ENCODE results near the gene EMC10.

Gene EMC10

DNA sequence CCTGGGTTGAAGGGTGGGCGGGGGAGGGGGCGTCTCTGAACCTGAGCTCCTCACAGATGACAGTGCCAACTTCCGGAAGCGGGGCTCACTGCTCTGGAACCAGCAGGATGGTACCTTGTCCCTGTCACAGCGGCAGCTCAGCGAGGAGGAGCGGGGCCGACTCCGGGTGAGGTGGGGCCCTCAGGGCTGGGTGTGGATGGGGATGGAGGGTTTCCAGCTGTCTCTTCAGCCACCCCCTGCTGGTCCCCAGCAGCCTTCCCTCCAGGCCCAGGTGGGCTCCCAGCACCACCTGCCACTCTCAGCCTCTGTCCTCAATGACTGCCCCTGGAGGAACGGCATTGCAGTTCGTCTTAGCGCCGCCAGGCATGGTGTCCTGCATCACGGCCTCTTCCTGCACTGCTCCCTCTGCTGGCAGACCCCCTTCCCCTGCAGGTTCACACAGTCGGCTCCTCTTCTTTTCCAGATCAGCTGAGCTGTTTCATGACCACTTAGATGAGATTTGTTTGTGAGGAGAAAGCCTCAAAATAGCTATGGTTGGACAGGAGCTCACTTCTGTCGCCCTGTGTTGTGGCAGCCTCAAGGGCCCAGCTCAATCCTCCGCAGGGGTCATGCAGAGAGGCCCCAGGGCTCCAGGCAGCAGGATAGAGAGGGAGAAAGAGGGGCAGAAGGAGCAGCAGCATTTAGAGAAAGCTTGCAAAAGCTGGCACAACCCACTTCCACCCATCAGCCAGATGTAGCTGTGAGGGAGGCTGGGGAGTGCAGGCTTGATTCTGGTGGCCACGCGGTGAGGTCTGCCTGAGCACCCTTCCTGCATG, 2.8 kb downstream of the EMC10 start:
- H3K36me3 ChIP-seq (ENCODE audit: insufficient read depth, low read length): peaks cover 16% of the 10 kb centered on the region; the same call in 1 of the 2 replicates
- TF ChIP-seq EZH2 (IDR thresholded peaks at IDR 0.05) (no peak), FOXP2 (optimal IDR thresholded peaks at IDR 0.05; ENCODE audit: control extremely low read depth, extremely low read length, insufficient read depth) (no peak), POLR2AphosphoS5 (IDR thresholded peaks at IDR 0.05; ENCODE audit: borderline replicate concordance, low read depth, low read length) (no peak)
- H3K9me3 ChIP-seq (ENCODE audit: low read depth, low read length): no peaks in the 10 kb centered on the region
- H3K9ac ChIP-seq (ENCODE audit: insufficient read length): no peak overlapping the region
- H3K4me3 ChIP-seq: no peak overlapping the region
- no peak for DNase-seq (ENCODE audit: low read depth, low spot score)
- H3K27ac ChIP-seq: no peak overlapping the region

DNA sequence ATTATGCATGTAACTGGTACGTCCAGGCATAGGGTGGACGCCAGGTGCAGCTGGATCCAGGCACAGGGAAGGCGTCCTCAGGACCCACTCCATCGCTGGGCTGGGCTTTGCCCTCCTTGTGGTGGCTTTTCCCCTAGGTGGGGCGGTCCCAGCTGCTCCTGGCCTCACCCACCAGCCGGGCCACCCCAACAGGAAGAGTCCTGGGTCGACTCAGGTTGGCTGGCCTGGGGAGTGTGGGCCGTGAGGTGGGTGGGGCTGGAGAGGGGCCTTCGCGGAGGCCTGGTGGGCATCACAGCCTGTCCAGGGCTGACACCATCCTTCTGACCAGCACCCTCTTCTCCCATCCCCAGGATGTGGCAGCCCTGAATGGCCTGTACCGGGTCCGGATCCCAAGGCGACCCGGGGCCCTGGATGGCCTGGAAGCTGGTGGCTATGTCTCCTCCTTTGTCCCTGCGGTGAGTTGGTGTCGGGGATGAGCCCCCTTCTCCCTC, 3.5 kb downstream of the EMC10 start:
- Histone ChIP-seq H3K27ac (no peak overlapping the region), H3K9me3 (ENCODE audit: low read depth, low read length) (no peaks in the 10 kb centered on the region), H3K9ac (ENCODE audit: insufficient read length) (no peak overlapping the region), H3K36me3 (ENCODE audit: insufficient read depth, low read length) (peaks cover 16% of the 10 kb centered on the region; the same call in 1 of the 2 replicates), H3K4me3 (no peak overlapping the region)
- no peak for DNase-seq (ENCODE audit: low read depth, low spot score)
- TF ChIP-seq EZH2 (IDR thresholded peaks at IDR 0.05) (no peak), FOXP2 (optimal IDR thresholded peaks at IDR 0.05; ENCODE audit: control extremely low read depth, extremely low read length, insufficient read depth) (no peak)

DNA sequence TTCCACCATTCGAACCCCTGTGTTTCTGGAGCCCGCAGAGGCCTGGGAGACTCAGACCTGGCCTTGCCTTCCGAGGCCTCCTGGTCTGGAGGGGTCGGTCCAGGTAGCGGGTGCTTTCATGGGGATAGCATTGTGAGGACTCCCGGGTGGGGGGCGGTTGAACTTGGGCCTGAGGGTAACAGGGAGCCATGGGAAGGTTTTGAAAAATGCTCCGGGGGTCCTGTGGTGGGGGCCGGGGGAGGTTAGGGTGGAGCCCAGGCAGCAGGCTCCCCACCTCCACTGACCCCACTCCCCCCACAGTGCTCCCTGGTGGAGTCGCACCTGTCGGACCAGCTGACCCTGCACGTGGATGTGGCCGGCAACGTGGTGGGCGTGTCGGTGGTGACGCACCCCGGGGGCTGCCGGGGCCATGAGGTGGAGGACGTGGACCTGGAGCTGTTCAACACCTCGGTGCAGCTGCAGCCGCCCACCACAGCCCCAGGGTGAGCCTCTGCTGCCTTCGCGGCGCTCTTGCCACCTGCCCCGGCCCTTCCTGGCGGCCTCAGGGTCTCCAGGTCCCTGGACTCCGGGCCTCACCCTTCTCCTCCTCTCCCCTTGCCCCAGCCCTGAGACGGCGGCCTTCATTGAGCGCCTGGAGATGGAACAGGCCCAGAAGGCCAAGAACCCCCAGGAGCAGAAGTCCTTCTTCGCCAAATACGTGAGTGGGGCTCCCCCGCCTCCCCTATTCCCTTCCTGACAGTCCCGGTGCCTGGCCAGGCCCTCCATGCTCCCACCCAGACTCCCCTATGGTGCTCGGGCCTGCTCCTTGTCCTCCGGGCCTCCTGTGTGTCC, 4.2 kb downstream of the EMC10 start:
- Histone ChIP-seq H3K4me3 (no peak overlapping the region), H3K36me3 (ENCODE audit: insufficient read depth, low read length) (peaks cover 16% of the 10 kb centered on the region; the same call in 1 of the 2 replicates), H3K9me3 (ENCODE audit: low read depth, low read length) (no peaks in the 10 kb centered on the region), H3K9ac (ENCODE audit: insufficient read length) (no peak overlapping the region), H3K27ac (no peak overlapping the region)
- DNase-seq (ENCODE audit: low read depth, low spot score): no peak
- TF ChIP-seq EZH2 (IDR thresholded peaks at IDR 0.05): no peak
- TF ChIP-seq FOXP2 (optimal IDR thresholded peaks at IDR 0.05; ENCODE audit: control extremely low read depth, extremely low read length, insufficient read depth): no peak
- TF ChIP-seq POLR2AphosphoS5 (IDR thresholded peaks at IDR 0.05; ENCODE audit: borderline replicate concordance, low read depth, low read length): no peak

DNA sequence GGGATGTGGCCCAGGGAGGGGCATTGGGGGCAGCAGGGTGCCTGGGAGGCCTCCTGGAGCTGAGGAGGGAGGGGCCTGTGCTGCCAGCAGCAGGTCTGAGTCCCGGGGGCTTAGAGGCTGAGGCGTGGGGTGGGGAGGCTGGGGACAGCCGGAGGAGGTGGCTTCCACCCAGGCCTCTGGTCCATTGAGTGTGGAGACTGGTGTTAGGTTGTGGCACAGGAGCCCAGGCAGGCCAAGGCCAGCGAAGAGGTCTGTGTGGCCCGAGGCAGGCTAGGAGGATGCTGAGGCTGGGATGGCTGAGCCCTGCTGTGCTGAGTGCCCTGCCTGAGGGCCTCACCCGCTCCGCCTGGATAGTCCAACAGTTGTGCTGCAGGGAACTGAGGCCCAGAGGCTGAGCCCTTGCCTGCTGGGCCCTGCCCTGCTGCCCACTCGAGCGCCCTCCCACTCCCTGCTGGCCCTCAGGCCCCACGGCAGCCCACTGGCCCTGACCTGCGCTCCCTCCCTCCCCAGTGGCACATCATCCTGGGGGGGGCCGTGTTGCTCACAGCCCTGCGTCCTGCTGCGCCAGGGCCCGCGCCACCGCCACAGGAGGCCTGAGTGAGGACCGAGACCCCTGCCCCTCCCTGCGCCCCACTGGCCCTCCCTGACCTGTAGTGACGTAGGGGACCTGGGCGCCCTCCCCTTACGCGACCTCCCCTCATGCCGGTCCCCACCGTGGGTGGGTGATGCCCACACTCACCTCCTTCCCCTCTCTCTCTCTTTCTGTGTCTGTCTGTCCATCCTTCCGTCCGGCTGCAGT, 5.2 kb downstream of the EMC10 start:
- TF ChIP-seq POLR2AphosphoS5 (IDR thresholded peaks at IDR 0.05; ENCODE audit: borderline replicate concordance, low read depth, low read length) (no peak), EZH2 (IDR thresholded peaks at IDR 0.05) (no peak), FOXP2 (optimal IDR thresholded peaks at IDR 0.05; ENCODE audit: control extremely low read depth, extremely low read length, insufficient read depth) (no peak)
- Histone ChIP-seq H3K27ac (no peak overlapping the region), H3K9ac (ENCODE audit: insufficient read length) (no peak overlapping the region), H3K9me3 (ENCODE audit: low read depth, low read length) (no peaks in the 10 kb centered on the region), H3K36me3 (ENCODE audit: insufficient read depth, low read length) (peaks cover 16% of the 10 kb centered on the region; the same call in 1 of the 2 replicates), H3K4me3 (no peak overlapping the region)
- DNase-seq (ENCODE audit: low read depth, low spot score): no peak

DNA sequence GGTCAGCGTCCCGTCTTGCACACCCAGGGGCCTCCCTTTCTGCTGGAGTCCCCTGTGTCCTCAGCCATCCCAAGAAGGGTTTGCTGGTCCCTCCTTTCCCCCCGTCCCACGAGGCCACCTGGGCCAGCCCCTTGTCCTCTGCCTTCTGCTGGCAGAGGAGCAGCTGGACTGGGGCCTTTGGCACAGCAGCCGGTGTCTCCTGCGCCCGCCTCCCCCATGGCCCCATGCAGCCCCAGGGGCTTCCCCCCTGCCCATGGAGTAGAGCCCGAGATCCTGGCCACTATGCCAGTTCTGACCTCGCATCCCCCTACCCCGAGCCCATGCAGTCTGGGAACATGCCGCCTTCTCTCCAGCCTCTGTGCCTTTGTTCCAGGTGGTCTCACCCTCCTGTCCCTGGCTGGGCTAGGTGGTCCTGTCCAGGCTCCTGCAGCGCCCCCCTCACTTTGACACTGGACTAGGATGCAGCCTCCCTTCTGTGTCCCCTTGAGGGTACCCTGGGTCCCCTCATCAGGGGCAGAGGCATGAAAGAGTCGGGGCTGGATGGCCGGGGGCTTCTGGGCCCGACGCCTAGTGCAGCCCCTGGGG, 6.1 kb downstream of the EMC10 start:
- no peak for DNase-seq (ENCODE audit: low read depth, low spot score)
- no peak overlapping the region for H3K27ac ChIP-seq
- H3K4me3 ChIP-seq: no peak overlapping the region
- no peak overlapping the region for H3K9ac ChIP-seq (ENCODE audit: insufficient read length)
- peaks cover 16% of the 10 kb centered on the region; the same call in 1 of the 2 replicates for H3K36me3 ChIP-seq (ENCODE audit: insufficient read depth, low read length)
- TF ChIP-seq EZH2 (IDR thresholded peaks at IDR 0.05) (no peak), POLR2AphosphoS5 (IDR thresholded peaks at IDR 0.05; ENCODE audit: borderline replicate concordance, low read depth, low read length) (no peak), FOXP2 (optimal IDR thresholded peaks at IDR 0.05; ENCODE audit: control extremely low read depth, extremely low read length, insufficient read depth) (no peak)
- no peaks in the 10 kb centered on the region for H3K9me3 ChIP-seq (ENCODE audit: low read depth, low read length)

DNA sequence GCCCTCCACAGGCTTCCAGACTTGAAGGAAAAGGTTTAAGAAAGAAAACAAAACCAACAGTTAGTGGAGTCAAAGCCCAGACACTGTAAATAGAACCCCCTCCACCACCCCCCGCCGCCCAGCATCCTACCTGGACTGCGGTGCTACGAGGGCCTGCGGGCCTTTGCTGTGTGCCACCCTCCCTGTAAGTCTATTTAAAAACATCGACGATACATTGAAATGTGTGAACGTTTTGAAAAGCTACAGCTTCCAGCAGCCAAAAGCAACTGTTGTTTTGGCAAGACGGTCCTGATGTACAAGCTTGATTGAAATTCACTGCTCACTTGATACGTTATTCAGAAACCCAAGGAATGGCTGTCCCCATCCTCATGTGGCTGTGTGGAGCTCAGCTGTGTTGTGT, 6.6 kb downstream of the EMC10 start:
- Histone ChIP-seq H3K9me3 (ENCODE audit: low read depth, low read length) (no peaks in the 10 kb centered on the region), H3K4me3 (no peak overlapping the region), H3K36me3 (ENCODE audit: insufficient read depth, low read length) (peaks cover 14% of the 10 kb centered on the region; the same call in 1 of the 2 replicates), H3K9ac (ENCODE audit: insufficient read length) (no peak overlapping the region), H3K27ac (no peak overlapping the region)
- DNase-seq (ENCODE audit: low read depth, low spot score): no peak
- TF ChIP-seq POLR2AphosphoS5 (IDR thresholded peaks at IDR 0.05; ENCODE audit: borderline replicate concordance, low read depth, low read length) (no peak), FOXP2 (optimal IDR thresholded peaks at IDR 0.05; ENCODE audit: control extremely low read depth, extremely low read length, insufficient read depth) (no peak), EZH2 (IDR thresholded peaks at IDR 0.05) (no peak)

DNA sequence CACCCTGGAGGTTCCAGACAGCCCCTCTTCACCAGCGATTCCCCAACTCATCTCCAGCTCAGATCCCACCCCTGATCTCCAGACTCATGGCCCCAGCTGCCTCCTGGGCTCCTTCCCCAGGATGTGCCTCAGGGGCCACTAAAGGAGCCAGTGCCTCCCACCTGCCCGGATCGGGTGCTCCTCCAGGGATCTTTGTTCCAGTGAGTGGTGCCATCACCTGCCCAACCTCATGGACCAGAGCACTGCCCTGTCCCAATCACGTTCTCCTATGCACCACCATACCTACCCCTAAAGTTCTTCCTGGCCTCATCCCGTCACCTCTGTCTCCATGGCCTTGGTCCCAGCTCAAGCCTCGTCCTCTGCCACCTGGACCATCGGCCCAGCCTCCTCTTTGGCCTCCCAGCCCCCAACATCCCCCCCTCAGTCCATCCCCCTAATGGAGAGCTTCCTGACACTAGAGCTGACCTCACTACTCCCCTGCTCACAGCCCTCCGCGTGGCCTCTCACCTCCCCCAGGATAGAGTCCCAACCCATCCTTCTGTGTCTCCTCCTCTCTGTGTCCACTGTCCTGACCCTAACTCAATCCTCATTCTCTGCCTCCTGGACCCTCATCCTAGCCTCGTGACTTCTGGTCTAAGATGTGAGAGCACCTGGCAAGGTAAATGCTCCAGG, 9.1 kb downstream of the EMC10 start:
- Histone ChIP-seq H3K9me3 (ENCODE audit: low read depth, low read length) (no peaks in the 10 kb centered on the region), H3K9ac (ENCODE audit: insufficient read length) (no peak overlapping the region), H3K27ac (no peak overlapping the region), H3K4me3 (no peak overlapping the region), H3K36me3 (ENCODE audit: insufficient read depth, low read length) (no peaks in the 10 kb centered on the region)
- DNase-seq (ENCODE audit: low read depth, low spot score): no peak
- no peak for TF ChIP-seq POLR2AphosphoS5 (IDR thresholded peaks at IDR 0.05; ENCODE audit: borderline replicate concordance, low read depth, low read length)
- no peak for TF ChIP-seq FOXP2 (optimal IDR thresholded peaks at IDR 0.05; ENCODE audit: control extremely low read depth, extremely low read length, insufficient read depth)
- no peak for TF ChIP-seq EZH2 (IDR thresholded peaks at IDR 0.05)
